WERI-Rb-1 (cell line): ENCODE data around the gene SOX1.

ENCODE experiments used
- DNase-seq: peaks from one replicate; pipeline ENCODE4 v3.0.0-alpha.2; 2020
- H3K27ac ChIP-seq: fragments of 250-450 bp; sonication (Bioruptor Pico); 2 replicates; pipeline ENCODE4 v1.5.1; 2020; ENCODE audit warnings: mild to moderate bottlenecking, moderate library complexity
- H3K27me3 ChIP-seq: fragments of 250-450 bp; sonication (Bioruptor Pico); 2 replicates; pipeline ENCODE4 v1.5.1; 2021; ENCODE audit warnings: mild to moderate bottlenecking, low read depth, moderate library complexity; ENCODE audit not compliant: insufficient read depth, severe bottlenecking
- H3K36me3 ChIP-seq: fragments of 250-450 bp; sonication (Bioruptor Pico); 2 replicates; pipeline ENCODE4 v1.5.1; 2020; ENCODE audit warnings: mild to moderate bottlenecking, moderate library complexity
- H3K4me3 ChIP-seq: 2 replicates; pipeline ENCODE4 v1.5.1; 2011; ENCODE audit warnings: low read depth, mild to moderate bottlenecking, control low read depth, low read length
- H3K9me3 ChIP-seq: fragments of 250-450 bp; sonication (Bioruptor Pico); 2 replicates; pipeline ENCODE4 v1.5.1; 2021; ENCODE audit warnings: mild to moderate bottlenecking, moderate library complexity; ENCODE audit not compliant: severe bottlenecking
- TF ChIP-seq, protein P1 (sequence below): IDR thresholded peaks from 2 replicates; pipeline ENCODE4 v1.5.1; 2011; ENCODE audit warnings: low read depth, mild to moderate bottlenecking, control low read depth, inconsistent platforms, low read length

The SOX1 gene

DNA sequence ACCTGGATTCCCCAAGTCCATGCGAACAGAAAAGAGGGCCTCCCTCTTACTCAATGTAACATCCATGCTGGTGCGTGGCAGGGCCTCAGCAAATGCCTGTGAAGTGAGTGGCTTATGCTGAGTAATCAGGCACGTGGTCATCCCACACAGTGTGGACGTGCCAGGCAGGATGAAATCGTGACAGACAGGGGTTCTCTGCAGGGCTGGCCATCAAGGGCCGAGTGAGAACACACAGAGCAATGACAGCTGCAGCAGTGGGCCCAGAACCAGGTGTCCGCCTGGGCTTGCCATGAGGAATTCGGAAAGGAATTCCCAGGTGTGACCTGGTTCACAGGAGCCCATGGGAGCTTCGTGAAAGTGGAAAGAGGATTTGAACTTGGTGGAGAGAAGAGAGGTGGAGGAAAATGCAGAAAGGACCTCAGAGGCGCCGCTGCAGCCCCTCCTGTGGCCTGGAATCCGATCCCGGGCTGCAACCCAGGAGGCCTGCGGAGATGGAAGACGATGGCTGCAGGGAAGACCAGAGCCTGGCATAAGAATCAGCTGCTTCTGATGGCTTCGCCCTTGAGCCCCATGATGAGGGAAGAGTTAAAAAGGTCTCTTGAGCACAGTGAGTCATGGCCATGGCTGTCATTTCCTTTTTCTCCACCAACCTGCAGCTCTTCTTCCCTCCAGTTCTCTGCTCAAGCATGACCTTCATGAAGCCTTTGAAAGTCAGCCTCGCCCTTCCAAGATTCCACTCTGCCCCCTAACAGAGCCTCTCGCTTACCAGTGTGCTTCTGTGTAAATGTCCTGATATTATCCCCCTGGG, 34.6 kb upstream of the SOX1 start:
- TF ChIP-seq, protein P1, sequence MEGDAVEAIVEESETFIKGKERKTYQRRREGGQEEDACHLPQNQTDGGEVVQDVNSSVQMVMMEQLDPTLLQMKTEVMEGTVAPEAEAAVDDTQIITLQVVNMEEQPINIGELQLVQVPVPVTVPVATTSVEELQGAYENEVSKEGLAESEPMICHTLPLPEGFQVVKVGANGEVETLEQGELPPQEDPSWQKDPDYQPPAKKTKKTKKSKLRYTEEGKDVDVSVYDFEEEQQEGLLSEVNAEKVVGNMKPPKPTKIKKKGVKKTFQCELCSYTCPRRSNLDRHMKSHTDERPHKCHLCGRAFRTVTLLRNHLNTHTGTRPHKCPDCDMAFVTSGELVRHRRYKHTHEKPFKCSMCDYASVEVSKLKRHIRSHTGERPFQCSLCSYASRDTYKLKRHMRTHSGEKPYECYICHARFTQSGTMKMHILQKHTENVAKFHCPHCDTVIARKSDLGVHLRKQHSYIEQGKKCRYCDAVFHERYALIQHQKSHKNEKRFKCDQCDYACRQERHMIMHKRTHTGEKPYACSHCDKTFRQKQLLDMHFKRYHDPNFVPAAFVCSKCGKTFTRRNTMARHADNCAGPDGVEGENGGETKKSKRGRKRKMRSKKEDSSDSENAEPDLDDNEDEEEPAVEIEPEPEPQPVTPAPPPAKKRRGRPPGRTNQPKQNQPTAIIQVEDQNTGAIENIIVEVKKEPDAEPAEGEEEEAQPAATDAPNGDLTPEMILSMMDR = no peak
- Histone ChIP-seq H3K36me3 (no peaks in the 10 kb centered on the region), H3K27me3 (peaks cover 89% of the 10 kb centered on the region), H3K9me3 (peaks cover 4% of the 10 kb centered on the region), H3K4me3 (no peak overlapping the region), H3K27ac (no peak overlapping the region)
- DNase-seq = no peak

DNA sequence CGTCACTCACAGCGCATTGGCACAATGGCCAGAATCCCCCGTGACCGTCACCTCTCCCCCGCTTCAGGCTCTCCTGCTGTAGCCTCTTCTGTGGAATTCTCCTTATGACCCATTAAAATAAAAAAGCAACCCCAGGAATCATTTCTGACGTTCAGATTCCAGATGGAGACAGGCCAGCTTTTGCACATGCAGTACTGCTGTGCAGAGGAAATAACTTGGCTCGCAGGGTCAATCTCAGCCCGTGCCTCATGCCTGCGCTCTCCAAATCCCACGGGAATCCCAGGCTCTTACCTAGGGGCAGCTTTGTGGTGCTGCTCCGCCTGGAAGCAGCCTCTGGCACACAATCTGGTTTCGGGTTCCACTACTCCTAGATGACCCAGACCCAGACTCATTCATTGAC, 32.7 kb upstream of the SOX1 start:
- Histone ChIP-seq H3K4me3 (no peak overlapping the region), H3K27me3 (peaks cover 91% of the 10 kb centered on the region), H3K36me3 (no peaks in the 10 kb centered on the region), H3K9me3 (peaks cover 4% of the 10 kb centered on the region), H3K27ac (no peak overlapping the region)
- no peak for DNase-seq
- TF ChIP-seq, protein P1 = no peak

DNA sequence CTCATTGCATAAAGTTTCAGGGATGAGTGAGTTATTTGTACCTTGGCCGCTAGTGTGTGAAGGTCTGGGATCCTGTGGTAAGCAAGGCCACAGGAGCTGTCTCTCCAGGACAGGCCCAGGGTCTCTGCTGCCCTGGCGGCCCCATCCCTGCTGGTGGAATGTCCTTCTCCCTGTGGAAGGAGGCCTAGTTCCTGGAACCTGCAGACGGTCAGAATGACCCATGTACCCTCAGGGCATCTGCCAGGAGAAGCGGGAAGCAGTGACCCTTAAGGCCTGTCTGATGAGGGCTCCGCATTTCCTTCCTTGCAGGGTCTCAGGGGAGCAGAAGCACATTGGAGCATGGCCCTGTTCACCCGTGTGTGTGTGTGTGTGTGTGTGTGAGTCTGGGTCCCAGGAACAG, 32.1 kb upstream of the SOX1 start:
- Histone ChIP-seq H3K27me3 (peaks cover 91% of the 10 kb centered on the region), H3K36me3 (no peaks in the 10 kb centered on the region), H3K4me3 (no peak overlapping the region), H3K27ac (no peak overlapping the region), H3K9me3 (peaks cover 3% of the 10 kb centered on the region)
- TF ChIP-seq, protein P1 = no peak
- DNase-seq = no peak

DNA sequence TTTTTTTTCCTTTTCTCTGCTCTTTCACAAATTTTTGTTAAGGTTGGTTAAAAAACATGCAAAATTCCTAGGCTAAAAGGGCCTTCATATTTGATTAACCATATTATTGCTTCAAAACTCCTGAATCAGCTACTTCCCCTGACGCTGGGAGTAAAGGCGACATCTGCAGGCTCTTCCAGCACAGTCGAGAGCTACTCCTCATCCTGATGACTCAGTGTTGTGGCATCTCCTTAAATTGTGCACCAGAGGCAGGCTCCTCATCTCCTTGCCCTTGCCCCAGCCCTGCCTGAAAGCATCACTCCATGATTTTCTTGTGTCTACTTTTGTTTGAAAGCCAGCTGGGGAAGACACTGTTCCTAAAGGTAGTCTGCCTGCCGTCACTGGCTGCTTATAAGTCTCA, 24.5 kb upstream of the SOX1 start:
- peaks cover 97% of the 10 kb centered on the region for H3K27me3 ChIP-seq
- H3K27ac ChIP-seq = no peak overlapping the region
- H3K4me3 ChIP-seq = no peak overlapping the region
- TF ChIP-seq, protein P1 = no peak
- H3K9me3 ChIP-seq = peaks cover 18% of the 10 kb centered on the region
- no peak for DNase-seq
- H3K36me3 ChIP-seq = no peaks in the 10 kb centered on the region

DNA sequence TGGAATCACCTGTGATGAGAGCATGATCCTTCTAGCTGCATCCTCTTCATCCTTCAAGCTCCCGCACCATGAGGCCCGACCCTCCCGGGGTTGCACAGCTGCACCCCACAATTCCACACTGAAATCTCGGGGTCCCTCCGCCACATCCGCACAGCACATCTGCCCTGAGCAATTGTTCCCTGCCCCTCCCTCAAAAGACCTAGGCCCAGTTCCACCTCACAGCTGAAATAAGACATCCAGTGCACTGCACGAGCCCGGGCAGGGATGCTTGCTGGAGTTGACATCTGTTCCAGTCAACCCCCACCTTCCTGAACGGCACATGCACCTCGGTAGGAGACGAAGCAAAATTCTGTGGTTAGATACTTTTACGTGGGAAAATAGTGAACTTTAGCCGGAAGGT, 14.7 kb upstream of the SOX1 start:
- Histone ChIP-seq H3K27ac (no peak overlapping the region), H3K4me3 (no peak overlapping the region), H3K9me3 (peaks cover 40% of the 10 kb centered on the region), H3K36me3 (no peaks in the 10 kb centered on the region), H3K27me3 (peaks cover 100% of the 10 kb centered on the region)
- no peak for DNase-seq
- TF ChIP-seq, protein P1 = no peak
